IPS-20b (cell line): Measurements from ENCODE around the gene RBBP6.

Source experiments
- H3K27ac ChIP-seq: one replicate; pipeline ENCODE4 v1.5.1; 2013; ENCODE audit warnings: low read length
- H3K27me3 ChIP-seq: 2 replicates; pipeline ENCODE4 v1.6.1; 2013; ENCODE audit warnings: mild to moderate bottlenecking, low read length, inconsistent platforms; ENCODE audit not compliant: insufficient read depth
- H3K36me3 ChIP-seq: 2 replicates; pipeline ENCODE4 v1.6.1; 2013; ENCODE audit warnings: low read depth, mild to moderate bottlenecking, inconsistent platforms, low read length, moderate library complexity; ENCODE audit not compliant: insufficient read depth
- H3K4me1 ChIP-seq: 2 replicates; pipeline ENCODE4 v1.6.1; 2013; ENCODE audit warnings: mild to moderate bottlenecking, control low read depth, inconsistent platforms, low read length, moderate library complexity; ENCODE audit not compliant: insufficient read depth
- H3K4me3 ChIP-seq: 2 replicates; pipeline ENCODE4 v1.5.1; 2013; ENCODE audit warnings: mild to moderate bottlenecking, low read length, inconsistent platforms
- H3K9ac ChIP-seq: 2 replicates; pipeline ENCODE4 v1.6.1; 2013; ENCODE audit warnings: low read depth, mild to moderate bottlenecking, inconsistent platforms, low read length, moderate library complexity
- H3K9me3 ChIP-seq: 2 replicates; pipeline ENCODE4 v1.6.1; 2013; ENCODE audit warnings: mild to moderate bottlenecking, low read depth, low read length, inconsistent platforms; ENCODE audit not compliant: insufficient read depth

RBBP6 gene

GRCh38 chr16:24508614-24509013 lies 30.8 kb upstream of the RBBP6 start:
- Histone ChIP-seq H3K4me3 (no peak overlapping the region), H3K9me3 (no peaks in the 10 kb centered on the region), H3K9ac (no peak overlapping the region), H3K36me3 (no peaks in the 10 kb centered on the region), H3K4me1 (no peaks in the 10 kb centered on the region), H3K27ac (no peak overlapping the region), H3K27me3 (peaks cover 9% of the 10 kb centered on the region; the same call in 1 of the 2 replicates)

- no peak overlapping the region for H3K9ac ChIP-seq
- no peaks in the 10 kb centered on the region for H3K4me1 ChIP-seq
- H3K27me3 ChIP-seq = peaks cover 9% of the 10 kb centered on the region; the same call in 1 of the 2 replicates
- H3K4me3 ChIP-seq = no peak overlapping the region
- H3K27ac ChIP-seq = no peak overlapping the region
- no peaks in the 10 kb centered on the region for H3K9me3 ChIP-seq
- H3K36me3 ChIP-seq = no peaks in the 10 kb centered on the region
Observed at GRCh38 chr16:24509536-24509935, 29.8 kb upstream of the RBBP6 start.

GRCh38 chr16:24511174-24511573 lies 28.2 kb upstream of the RBBP6 start:
- Histone ChIP-seq H3K27me3 (no peaks in the 10 kb centered on the region), H3K27ac (no peak overlapping the region), H3K9me3 (no peaks in the 10 kb centered on the region), H3K36me3 (no peaks in the 10 kb centered on the region), H3K4me1 (no peaks in the 10 kb centered on the region), H3K9ac (no peak overlapping the region), H3K4me3 (no peak overlapping the region)

DNA sequence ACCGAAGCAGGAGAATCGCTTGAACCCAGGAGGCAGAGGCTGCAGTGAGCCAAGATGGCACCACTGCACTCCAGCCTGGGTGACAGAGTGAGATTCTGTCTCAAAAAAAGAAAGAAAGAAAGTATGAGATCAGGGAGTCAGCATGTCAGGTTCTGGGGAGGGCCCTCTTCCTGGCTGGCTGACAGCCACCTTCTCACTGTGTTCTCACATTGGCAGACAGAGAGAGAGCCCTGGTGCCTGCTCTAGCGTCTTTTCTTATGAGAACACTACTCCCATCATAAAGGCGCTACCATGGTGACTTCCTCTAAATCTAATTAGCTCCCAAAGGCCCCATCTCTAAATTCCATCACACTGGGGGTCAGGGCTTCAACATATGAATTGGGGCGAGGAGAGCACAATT lies 27.6 kb upstream of the RBBP6 start:
- no peaks in the 10 kb centered on the region for H3K27me3 ChIP-seq
- no peak overlapping the region for H3K4me3 ChIP-seq
- H3K36me3 ChIP-seq = no peaks in the 10 kb centered on the region
- H3K4me1 ChIP-seq = no peaks in the 10 kb centered on the region
- no peak overlapping the region for H3K9ac ChIP-seq
- H3K27ac ChIP-seq = no peak overlapping the region
- H3K9me3 ChIP-seq = no peaks in the 10 kb centered on the region

DNA sequence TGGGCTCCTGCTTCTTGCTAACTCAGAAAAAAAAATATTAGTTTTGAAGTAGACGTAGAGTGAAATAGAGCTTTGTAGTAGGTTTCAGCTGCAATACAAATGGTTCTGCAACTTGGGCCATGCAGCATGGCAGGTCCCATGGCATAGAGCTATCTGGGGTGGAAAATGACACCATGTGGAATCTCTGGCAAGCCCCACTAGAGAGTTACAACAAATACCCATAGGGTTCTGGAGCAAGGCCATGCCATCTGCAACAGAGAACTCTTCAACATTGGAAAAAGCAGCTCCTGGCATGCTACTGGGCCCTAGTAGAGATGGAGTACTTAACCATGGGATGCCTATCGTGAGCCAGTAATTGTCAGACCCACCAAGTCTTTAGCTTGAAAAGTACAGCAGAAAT lies 25.3 kb upstream of the RBBP6 start:
- Histone ChIP-seq H3K27me3 (no peaks in the 10 kb centered on the region), H3K36me3 (no peaks in the 10 kb centered on the region), H3K4me3 (no peak overlapping the region), H3K27ac (no peak overlapping the region), H3K4me1 (no peaks in the 10 kb centered on the region), H3K9ac (no peak overlapping the region), H3K9me3 (no peaks in the 10 kb centered on the region)

DNA sequence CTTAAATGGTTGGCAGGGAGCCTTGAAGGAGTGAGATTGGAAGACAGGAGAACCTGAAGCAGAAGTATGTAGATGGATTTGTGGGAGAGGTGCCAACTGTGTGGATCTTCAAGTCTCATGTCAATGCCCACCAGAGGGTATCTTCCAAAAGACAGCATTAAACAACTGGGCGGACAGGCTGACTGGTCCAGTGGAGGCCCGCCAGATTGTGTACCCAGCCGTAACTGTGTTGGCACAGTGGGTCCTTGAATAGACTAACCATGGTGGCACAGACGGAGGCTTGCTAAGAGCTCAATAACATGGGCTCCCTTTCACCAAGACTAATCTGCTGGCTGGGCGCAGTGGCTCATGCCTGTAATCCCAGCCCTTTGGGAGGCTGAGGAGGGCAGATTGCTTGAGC lies 24.2 kb upstream of the RBBP6 start:
- H3K27ac ChIP-seq = no peak overlapping the region
- no peaks in the 10 kb centered on the region for H3K4me1 ChIP-seq
- no peaks in the 10 kb centered on the region for H3K9me3 ChIP-seq
- H3K9ac ChIP-seq = no peak overlapping the region
- no peaks in the 10 kb centered on the region for H3K27me3 ChIP-seq
- no peak overlapping the region for H3K4me3 ChIP-seq
- no peaks in the 10 kb centered on the region for H3K36me3 ChIP-seq

- H3K9me3 ChIP-seq = no peaks in the 10 kb centered on the region
- no peaks in the 10 kb centered on the region for H3K27me3 ChIP-seq
- H3K4me1 ChIP-seq = no peaks in the 10 kb centered on the region
- no peak overlapping the region for H3K27ac ChIP-seq
- H3K4me3 ChIP-seq = no peak overlapping the region
- H3K9ac ChIP-seq = no peak overlapping the region
- H3K36me3 ChIP-seq = no peaks in the 10 kb centered on the region
Observed at GRCh38 chr16:24516900-24517669, 22.3 kb upstream of the RBBP6 start.

DNA sequence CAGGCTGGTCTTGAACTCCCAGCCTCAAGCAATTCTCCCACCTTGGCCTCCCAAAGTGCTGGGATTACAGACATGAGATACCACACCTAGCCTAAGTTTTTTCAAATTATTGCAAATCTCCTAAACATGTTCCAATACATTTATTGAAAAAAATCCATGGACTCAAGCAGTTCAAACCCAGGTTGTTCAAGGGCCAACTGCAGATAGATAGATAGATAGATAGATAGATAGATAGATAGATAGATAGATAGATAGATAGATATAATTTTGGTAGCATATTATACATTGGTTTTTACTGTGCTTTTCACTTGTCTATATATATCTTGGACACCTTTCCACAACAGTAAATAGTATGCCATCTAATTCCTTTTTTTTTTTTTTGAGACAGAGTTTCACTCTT lies 20.9 kb upstream of the RBBP6 start:
- H3K36me3 ChIP-seq = no peaks in the 10 kb centered on the region
- H3K27ac ChIP-seq = no peak overlapping the region
- no peak overlapping the region for H3K9ac ChIP-seq
- H3K4me3 ChIP-seq = no peak overlapping the region
- H3K9me3 ChIP-seq = no peaks in the 10 kb centered on the region
- no peaks in the 10 kb centered on the region for H3K27me3 ChIP-seq
- H3K4me1 ChIP-seq = no peaks in the 10 kb centered on the region

DNA sequence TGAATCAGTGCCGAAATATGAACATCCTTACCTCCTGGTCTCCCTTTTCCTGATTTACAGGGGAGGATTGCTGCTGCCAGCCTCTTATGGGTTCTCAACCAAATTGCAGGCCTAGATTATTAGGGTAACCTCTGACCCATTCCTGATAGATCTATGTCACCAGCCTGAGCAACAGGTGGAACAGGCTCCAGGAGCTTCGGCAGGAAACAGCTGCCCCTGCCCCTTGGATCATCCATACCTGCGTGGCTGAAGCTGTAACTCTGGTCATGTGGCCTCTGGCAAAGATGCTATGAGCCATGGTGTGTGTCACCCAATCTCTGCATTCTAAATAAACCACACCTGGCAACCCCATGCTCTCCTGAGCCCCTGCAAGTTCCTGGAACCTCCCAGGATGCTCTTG lies 18.4 kb upstream of the RBBP6 start:
- H3K4me3 ChIP-seq = no peak overlapping the region
- H3K27ac ChIP-seq = no peak overlapping the region
- no peaks in the 10 kb centered on the region for H3K27me3 ChIP-seq
- H3K9ac ChIP-seq = no peak overlapping the region
- H3K4me1 ChIP-seq = no peaks in the 10 kb centered on the region
- H3K36me3 ChIP-seq = no peaks in the 10 kb centered on the region
- no peaks in the 10 kb centered on the region for H3K9me3 ChIP-seq

DNA sequence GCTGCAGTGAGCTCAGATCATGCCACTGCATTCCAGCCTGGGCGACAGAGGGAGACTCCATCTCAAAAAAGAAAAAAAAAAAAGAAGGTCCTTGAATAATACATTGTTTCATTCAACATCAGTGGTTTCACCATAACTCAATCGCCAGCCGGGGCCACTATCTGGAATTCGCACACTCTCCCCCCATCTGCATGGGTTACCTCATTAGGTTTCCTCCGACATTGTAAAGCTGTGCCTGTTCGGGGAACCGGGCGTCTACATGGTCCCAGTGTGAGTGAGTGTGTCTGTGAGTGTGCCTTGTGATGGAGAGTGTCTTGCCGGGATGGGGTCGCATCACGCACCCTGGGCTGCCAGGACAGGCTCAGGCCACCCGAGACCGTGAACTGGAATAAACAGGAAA lies 16.6 kb upstream of the RBBP6 start:
- H3K9me3 ChIP-seq = no peaks in the 10 kb centered on the region
- no peak overlapping the region for H3K27ac ChIP-seq
- no peaks in the 10 kb centered on the region for H3K4me1 ChIP-seq
- H3K36me3 ChIP-seq = no peaks in the 10 kb centered on the region
- no peak overlapping the region for H3K4me3 ChIP-seq
- no peaks in the 10 kb centered on the region for H3K27me3 ChIP-seq
- no peak overlapping the region for H3K9ac ChIP-seq

- Histone ChIP-seq H3K9me3 (no peaks in the 10 kb centered on the region), H3K4me3 (no peak overlapping the region), H3K4me1 (no peaks in the 10 kb centered on the region), H3K36me3 (no peaks in the 10 kb centered on the region), H3K9ac (no peak overlapping the region), H3K27ac (no peak overlapping the region), H3K27me3 (no peaks in the 10 kb centered on the region)
Observed at GRCh38 chr16:24523569-24523968, 15.8 kb upstream of the RBBP6 start.

GRCh38 chr16:24524855-24525677 lies 14.3 kb upstream of the RBBP6 start:
- no peak overlapping the region for H3K4me3 ChIP-seq
- no peaks in the 10 kb centered on the region for H3K27me3 ChIP-seq
- no peaks in the 10 kb centered on the region for H3K4me1 ChIP-seq
- no peaks in the 10 kb centered on the region for H3K36me3 ChIP-seq
- no peak overlapping the region for H3K9ac ChIP-seq
- no peak overlapping the region for H3K27ac ChIP-seq
- H3K9me3 ChIP-seq = no peaks in the 10 kb centered on the region
